GM12878 (cell line): ENCODE results near the gene NAALADL1. TPM values are rescaled to one million over a fixed set of nuclear protein-coding genes. Genes with fewer than 3 reads are reported as not detected.

Experiments used
- BCL11A ChIP-seq: IDR thresholded peaks from 2 replicates; pipeline ENCODE4 v1.6.1; 2011; ENCODE audit warnings: low read depth, low read length
- BHLHE40 ChIP-seq, 2 experiments: fragments of 450-650 bp in 1 of 2; IDR thresholded peaks; 2 replicates each; pipeline ENCODE4 v1.6.1; 2011 to 2017; ENCODE audit warnings: low read depth in 2 of 2, borderline replicate concordance in 1 of 2, improper control_type of control experiment in 1 of 2, low read length in 1 of 2, mild to moderate bottlenecking in 1 of 2
- CBX5 ChIP-seq: sonication (generic); IDR thresholded peaks from 2 replicates; pipeline ENCODE4 v1.6.1; 2016; ENCODE audit warnings: low read depth, moderate library complexity, mild to moderate bottlenecking, inconsistent platforms
- CHD4 ChIP-seq: fragments of 200-600 bp; sonication (generic); IDR thresholded peaks from 2 replicates; pipeline ENCODE4 v1.6.1; 2016; ENCODE audit warnings: mild to moderate bottlenecking
- CREB1 ChIP-seq: IDR thresholded peaks from 2 replicates; pipeline ENCODE4 v1.6.1; 2012; ENCODE audit warnings: low read depth, mild to moderate bottlenecking, inconsistent platforms
- CREM ChIP-seq: IDR thresholded peaks from 2 replicates; pipeline ENCODE4 v1.6.1; 2014; ENCODE audit warnings: antibody characterized with exemption, low read depth
- DPF2 ChIP-seq: fragments of 450-650 bp; IDR thresholded peaks from 2 replicates; pipeline ENCODE4 v1.6.1; 2017; ENCODE audit warnings: mild to moderate bottlenecking
- E2F8 ChIP-seq: fragments of 450-650 bp; IDR thresholded peaks from 2 replicates; pipeline ENCODE4 v1.6.1; 2018; ENCODE audit warnings: mild to moderate bottlenecking, low read depth, moderate library complexity; ENCODE audit not compliant: partially characterized antibody
- ETV6 ChIP-seq, 2 experiments: fragments of 450-650 bp in 1 of 2; IDR thresholded peaks in 1 of 2; conservative IDR thresholded peaks in 1 of 2; 2 replicates each; pipeline ENCODE4 v1.6.1; 2014; ENCODE audit warnings: antibody characterized with exemption in 1 of 2, borderline replicate concordance in 1 of 2, low read depth in 1 of 2, mild to moderate bottlenecking in 1 of 2, moderate library complexity in 1 of 2
- FOXM1 ChIP-seq: IDR thresholded peaks from 2 replicates; pipeline ENCODE4 v1.6.1; 2012; ENCODE audit warnings: low read depth, mild to moderate bottlenecking, inconsistent platforms, low read length, moderate library complexity
- IRF4 ChIP-seq: IDR thresholded peaks from 2 replicates; pipeline ENCODE4 v1.6.1; 2011; ENCODE audit warnings: low read depth, low read length
- KAT2A ChIP-seq: conservative IDR thresholded peaks from 2 replicates; pipeline ENCODE4 v1.6.1; 2011; ENCODE audit warnings: low read depth, low read length; ENCODE audit not compliant: control insufficient read depth
- KLF5 ChIP-seq: fragments of 450-650 bp; IDR thresholded peaks from 2 replicates; pipeline ENCODE4 v1.6.1; 2014; ENCODE audit warnings: mild to moderate bottlenecking; ENCODE audit not compliant: partially characterized antibody
- MEF2A ChIP-seq: IDR thresholded peaks from 2 replicates; pipeline ENCODE4 v1.6.1; 2011; ENCODE audit warnings: low read depth, mild to moderate bottlenecking, low read length, moderate library complexity; ENCODE audit not compliant: insufficient read depth
- MEF2B ChIP-seq: fragments of 450-650 bp; IDR thresholded peaks from 2 replicates; pipeline ENCODE4 v1.6.1; 2018; ENCODE audit warnings: mild to moderate bottlenecking, moderate library complexity; ENCODE audit not compliant: partially characterized antibody, poor library complexity, severe bottlenecking
- MTA2 ChIP-seq: fragments of 450-650 bp; IDR thresholded peaks from 2 replicates; pipeline ENCODE4 v1.6.1; 2016; ENCODE audit warnings: low read depth, mild to moderate bottlenecking, moderate library complexity
- NFYB ChIP-seq: IDR thresholded peaks from 2 replicates; pipeline ENCODE4 v1.6.1; 2011; ENCODE audit warnings: low read depth, mild to moderate bottlenecking, low read length, improper control_type of control experiment, moderate library complexity; ENCODE audit not compliant: insufficient read depth
- PAX5 ChIP-seq: IDR thresholded peaks from 2 replicates; pipeline ENCODE4 v1.6.1; 2011; ENCODE audit warnings: low read depth, low read length, borderline replicate concordance
- PRDM15 ChIP-seq: fragments of 450-650 bp; formaldehyde crosslinking; IDR thresholded peaks from 2 replicates; pipeline ENCODE4 v1.4.0; 2020; ENCODE audit warnings: mild to moderate bottlenecking, moderate library complexity
- RB1 ChIP-seq: fragments of 450-650 bp; formaldehyde crosslinking; IDR thresholded peaks from 2 replicates; pipeline ENCODE4 v1.6.1; 2017; ENCODE audit warnings: mild to moderate bottlenecking, borderline replicate concordance
- RELA ChIP-seq: fragments of 450-650 bp; IDR thresholded peaks from 2 replicates; pipeline ENCODE4 v1.8.0; 2014; ENCODE audit warnings: borderline replicate concordance; ENCODE audit not compliant: partially characterized antibody
- RUNX3 ChIP-seq: IDR thresholded peaks from 2 replicates; pipeline ENCODE4 v1.6.1; 2012; ENCODE audit warnings: low read length, inconsistent platforms
- SIN3A ChIP-seq: IDR thresholded peaks from 2 replicates; pipeline ENCODE4 v1.6.1; 2012; ENCODE audit warnings: low read depth, low read length, improper control_type of control experiment
- SP1 ChIP-seq: IDR thresholded peaks from one replicate; pipeline ENCODE4 v1.6.1; 2011; ENCODE audit warnings: low read depth, low read length
- STAT1 ChIP-seq: fragments of 450-650 bp; conservative IDR thresholded peaks from 2 replicates; pipeline ENCODE4 v1.6.1; 2014; ENCODE audit warnings: antibody characterized with exemption, mild to moderate bottlenecking
- TBL1XR1 ChIP-seq: IDR thresholded peaks from 2 replicates; pipeline ENCODE4 v1.6.1; 2012; ENCODE audit warnings: low read depth, low read length, improper control_type of control experiment
- ZNF274 ChIP-seq: IDR thresholded peaks from one replicate; pipeline ENCODE4 v1.8.0; 2011; ENCODE audit not compliant: insufficient read length, insufficient read depth
- ZNF384 ChIP-seq: IDR thresholded peaks from 2 replicates; pipeline ENCODE4 v1.6.1; 2012; ENCODE audit warnings: low read depth, mild to moderate bottlenecking, low read length, improper control_type of control experiment, borderline replicate concordance
- polyA plus RNA-seq, 11 experiments: library from polyadenylated mRNA; depleted of rRNA in 4 of 11; unstranded in 6 of 11; stranded (reverse) in 5 of 11; fragments of >200 nt; fragmentation: Nextera tagmentation in 4 of 11; fragmentation: Illumina TruSeq in 1 of 11; extraction: Ambion mirVana in 4 of 11; extraction: Trizol in 1 of 11; gene quantifications; 1 replicate in 1 of 11; 2 replicates in 10 of 11; pipeline versions ENCODE4 v1.2.1 to v1.2.3, GENCODE V29; 2011 to 2016; ENCODE audit warnings: inconsistent platforms in 2 of 11, missing spikeins in 2 of 11, low read depth in 1 of 11
- total RNA-seq, 4 experiments: library from RNA; depleted of rRNA in 3 of 4; stranded (reverse); fragments of >200 nt in 3 of 4; fragmentation: Illumina TruSeq in 1 of 4; extraction: Trizol in 1 of 4; gene quantifications; 2 replicates each; pipeline versions ENCODE4 v1.2.1 to v1.2.3, GENCODE V29; 2013 to 2021

Gene NAALADL1
- total and polyA plus RNA-seq, 10 of the 15 experiments (the other 5 are each of a cell fraction or from before 2014, with no cell fraction given), result 0.77 to 5.5 (median 1.5) TPM

- TF ChIP-seq FOXM1 (no peak), RELA (no peak), MEF2A (no peak), PRDM15 (CRISPR knock-in tag) (no peak), MEF2B (no peak), IRF4 (0 out of 2 replicates have a peak, but pooled peaks have one; percentile 42), NFYB (no peak), DPF2 (peak; percentile 30; the same call in 1 of the 2 replicates), SIN3A (no peak), MTA2 (peak; percentile 34; the same call in 1 of the 2 replicates), CBX5 (no peak), ETV6 (conservative IDR thresholded peaks at IDR 0.05 in 1 of 2, IDR thresholded peaks at IDR 0.05 in 1 of 2; ENCODE audit: borderline replicate concordance in 1 of 2, low read depth in 1 of 2) (no peak), PAX5 (peak; percentile 47; the same call in 1 of the 2 replicates), BCL11A (0 out of 2 replicates have a peak, but pooled peaks have one; percentile 8), KLF5 (no peak), CHD4 (no peak), RB1 (no peak), CREB1 (no peak), BHLHE40 (IDR thresholded peaks at IDR 0.05; ENCODE audit: borderline replicate concordance in 1 of 2, low read depth in 2 of 2, low read length in 1 of 2) (peak in 1 of 2 experiments; percentile 37; a peak in 1 of 4 replicates), TBL1XR1 (no peak), SP1 (peak; percentile 12), STAT1 (no peak), CREM (no peak), KAT2A (no peak), E2F8 (no peak), ZNF384 (no peak), ZNF274 (no peak), RUNX3 (peak; percentile 69; the same call in 1 of the 2 replicates)
These were observed 9.1 kb upstream of the NAALADL1 start (continued) for GRCh38 chr11:65067446-65067845.
